NOMO-1 (cell line): ENCODE results near the gene FBXL12.
"Not testable (repeated sequence)": the region's sequence is repeated elsewhere in the genome, so short reads cannot be mapped to it uniquely, and the experiment has no call there.

Source experiments
- DNase-seq, 2 experiments: peaks; one replicate each; lab custom pipeline; 2025; ENCODE audit not compliant: unreplicated experiment in 2 of 2; lab: John Stamatoyannopoulos, UW

Gene FBXL12

GRCh38 chr19:9842834-9843625, 24.2 kb upstream of the FBXL12 start:
- DNase-seq = no peak

DNA sequence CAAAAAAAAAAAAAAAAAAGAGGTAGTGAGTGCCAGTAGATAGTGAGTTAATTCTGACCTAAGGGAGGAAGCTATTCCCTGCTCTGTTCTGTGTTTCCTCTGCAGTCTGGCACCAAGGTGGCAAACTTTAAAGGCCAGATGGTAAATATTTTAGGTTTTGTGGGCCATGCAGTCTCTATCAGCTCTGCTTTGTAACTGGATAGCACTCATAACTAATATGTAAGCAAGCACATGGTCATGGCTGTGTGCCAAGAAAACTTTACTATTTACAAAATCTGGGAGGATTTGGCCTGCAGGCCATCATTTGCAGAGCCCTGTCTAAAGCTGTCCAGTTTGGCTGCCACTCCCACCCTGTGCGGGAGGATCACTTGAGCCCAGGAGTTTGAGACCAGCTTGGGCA, 20.5 kb upstream of the FBXL12 start:
- no peak for DNase-seq

DNA sequence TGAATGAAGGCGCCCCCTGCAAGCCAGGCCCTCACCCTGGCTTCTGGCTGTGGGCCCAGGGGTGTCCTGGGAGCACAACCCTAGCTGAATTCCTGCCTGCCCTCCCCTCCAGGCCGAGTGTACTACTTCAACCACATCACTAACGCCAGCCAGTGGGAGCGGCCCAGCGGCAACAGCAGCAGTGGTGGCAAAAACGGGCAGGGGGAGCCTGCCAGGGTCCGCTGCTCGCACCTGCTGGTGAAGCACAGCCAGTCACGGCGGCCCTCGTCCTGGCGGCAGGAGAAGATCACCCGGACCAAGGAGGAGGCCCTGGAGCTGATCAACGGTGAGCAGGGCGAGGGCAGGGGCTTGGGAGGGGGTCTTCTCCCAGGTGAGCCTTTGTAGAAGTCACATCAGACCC, 19.4 kb upstream of the FBXL12 start:
- DNase-seq = no peak

- DNase-seq = no peak
Measured at GRCh38 chr19:9836021-9836420, 17.1 kb upstream of the FBXL12 start.

- DNase-seq = no peak
Measured at GRCh38 chr19:9835507-9835949, 16.6 kb upstream of the FBXL12 start.

DNA sequence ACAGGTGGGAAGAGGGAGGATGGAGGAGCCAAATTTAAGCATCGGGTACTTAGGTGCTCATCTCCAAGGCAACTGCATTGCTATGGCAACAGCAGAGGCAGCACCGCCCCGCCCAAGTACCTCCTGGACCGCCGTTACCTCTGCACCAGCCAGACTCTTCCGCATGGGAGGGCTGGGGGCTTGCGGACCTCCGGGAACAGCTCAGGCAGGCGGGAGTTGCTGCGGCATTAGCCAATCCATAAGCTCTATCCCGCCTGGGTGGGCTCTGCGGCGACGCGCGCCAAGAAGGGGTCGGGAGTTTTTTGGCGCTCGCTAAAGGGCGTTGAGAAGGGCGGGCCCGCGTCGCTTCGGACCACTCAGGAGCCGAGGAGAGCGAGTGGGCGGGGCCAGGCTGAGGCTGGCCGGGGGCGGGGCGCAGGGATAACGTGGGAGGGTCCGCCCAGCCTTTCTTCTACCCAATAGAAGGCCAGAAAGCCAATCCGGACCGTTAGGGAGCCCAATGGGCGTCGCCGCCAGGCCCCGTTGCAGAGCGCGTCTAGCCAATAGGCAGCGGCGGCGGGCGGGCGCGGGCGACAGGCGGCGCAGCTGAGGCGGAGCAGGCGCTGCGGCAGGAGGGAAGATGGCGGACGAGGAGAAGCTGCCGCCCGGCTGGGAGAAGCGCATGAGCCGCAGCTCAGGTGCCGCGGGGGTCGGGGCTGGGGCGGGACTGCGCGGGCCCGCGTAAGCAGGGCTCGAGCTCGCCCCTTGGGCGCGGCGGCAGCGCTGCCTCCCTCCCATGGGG, 16.0 kb upstream of the FBXL12 start, which contains the start of gene PIN1:
PIN1 (plus strand) TSS at position 593 of the 781 bp plus-strand sequence; CDS start at position 620, 27 bp downstream.
- peak; percentile 98 to 99 for DNase-seq

DNA sequence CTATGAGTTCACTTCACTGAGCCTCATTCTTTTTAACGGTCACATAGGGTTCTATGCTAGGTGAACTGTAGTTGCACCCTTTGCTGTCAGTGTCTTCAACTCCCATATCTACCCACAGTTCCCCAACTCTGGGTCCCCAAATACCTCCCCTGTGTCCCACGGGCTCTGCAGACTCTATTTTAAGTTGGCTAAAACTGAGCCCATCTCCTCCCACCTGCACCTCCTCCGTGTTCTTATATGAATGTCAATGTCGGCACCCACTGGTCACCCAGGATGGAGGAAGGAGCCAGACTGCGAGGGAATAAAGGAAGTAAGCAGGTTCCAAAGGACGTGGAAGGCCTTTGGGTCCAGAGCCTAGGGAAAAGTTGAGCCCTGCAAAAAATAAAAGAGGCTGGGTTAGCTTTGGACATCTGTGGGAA, 15.4 kb upstream of the FBXL12 start:
- no peak for DNase-seq

- no peak for DNase-seq
Measured at GRCh38 chr19:9828551-9829063, 9.7 kb upstream of the FBXL12 start.

DNA sequence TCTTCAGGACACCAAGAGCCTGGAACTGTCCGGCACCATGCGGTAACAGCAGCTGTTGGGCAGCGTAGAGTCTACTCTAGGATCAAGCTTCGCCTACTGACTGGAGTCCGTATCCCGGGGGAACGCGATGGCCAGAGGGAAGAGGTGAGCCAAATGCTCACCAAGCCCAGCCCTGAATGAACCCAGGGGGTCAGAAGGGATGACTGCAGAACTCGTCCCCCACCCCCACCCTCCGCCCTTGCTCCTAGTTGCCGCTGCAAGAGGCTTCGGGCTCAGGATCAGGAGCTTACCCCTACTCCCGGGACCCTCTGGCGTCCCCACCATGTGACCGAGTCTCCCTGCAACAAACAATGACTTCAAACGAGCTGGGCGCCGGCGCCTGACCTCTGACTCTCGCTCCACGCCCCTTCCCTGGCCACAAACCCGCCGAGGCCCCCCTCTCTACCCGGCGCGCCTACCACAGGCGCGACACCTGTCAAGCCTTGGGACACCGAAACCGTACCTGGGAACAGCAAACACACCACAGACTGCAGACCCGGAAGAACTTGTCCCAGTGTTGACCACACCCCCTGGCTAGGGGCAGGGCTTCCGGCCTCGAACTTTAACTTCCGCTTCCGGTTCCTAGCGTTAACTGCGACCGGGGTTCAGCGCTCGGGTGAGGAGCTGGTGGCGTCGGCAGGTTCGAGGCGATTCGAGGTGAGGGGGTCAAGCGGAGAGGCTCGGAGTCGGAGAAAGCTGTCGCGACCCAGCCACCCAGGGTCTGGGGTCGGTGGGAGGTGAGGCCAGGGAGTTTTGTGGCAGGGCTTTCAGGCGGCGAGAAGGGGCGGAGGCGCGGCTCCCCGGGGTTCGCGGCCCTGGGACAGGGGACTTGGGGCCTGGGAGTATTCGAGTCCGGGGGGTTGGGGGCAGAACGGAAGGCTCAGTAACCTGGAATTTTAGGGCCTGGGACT, 8.7 kb upstream of the FBXL12 start, which contains the start of gene UBL5:
UBL5 (plus strand) TSS at position 630 of the 950 bp plus-strand sequence. CDS start 420 bp downstream, outside the sequence.
- DNase-seq = peak; percentile 87 to 89

GRCh38 chr19:9823816-9824215, 4.9 kb upstream of the FBXL12 start:
- DNase-seq = no peak

GRCh38 chr19:9820034-9820433, 1.2 kb upstream of the FBXL12 start:
- not testable (repeated sequence) for DNase-seq

- no peak for DNase-seq
Measured at GRCh38 chr19:9819596-9819909, 674 bp upstream of the FBXL12 start.

- DNase-seq = no peak
Measured at GRCh38 chr19:9818175-9818733, 625 bp downstream of the FBXL12 start.

- no peak for DNase-seq
Measured at GRCh38 chr19:9811139-9811538, 7.7 kb downstream of the FBXL12 start.

GRCh38 chr19:9808855-9809824, 9.7 kb downstream of the FBXL12 start:
- DNase-seq = no peak

- no peak for DNase-seq
Measured at GRCh38 chr19:9806803-9807202, 12.1 kb downstream of the FBXL12 start.

DNA sequence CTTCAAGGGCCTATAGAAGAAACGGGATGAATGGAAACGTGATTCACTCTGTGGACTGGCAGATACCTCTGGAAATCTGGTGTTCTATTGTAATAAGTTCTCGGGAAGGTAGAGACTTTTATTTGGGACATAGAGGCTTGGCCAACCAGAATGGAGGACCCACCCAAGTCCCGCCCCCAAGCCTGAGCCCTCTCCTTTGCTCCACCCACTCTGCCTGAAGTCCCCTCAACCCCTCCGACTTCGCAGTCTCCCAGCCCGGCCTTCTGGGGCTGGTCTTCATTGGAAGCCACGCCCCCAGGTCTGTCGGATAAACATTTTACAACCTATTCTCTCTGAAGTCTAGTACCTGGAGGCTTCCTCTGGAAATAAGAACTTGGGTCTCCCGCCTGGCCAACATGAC, 16.9 kb downstream of the FBXL12 start:
- DNase-seq = no peak

DNA sequence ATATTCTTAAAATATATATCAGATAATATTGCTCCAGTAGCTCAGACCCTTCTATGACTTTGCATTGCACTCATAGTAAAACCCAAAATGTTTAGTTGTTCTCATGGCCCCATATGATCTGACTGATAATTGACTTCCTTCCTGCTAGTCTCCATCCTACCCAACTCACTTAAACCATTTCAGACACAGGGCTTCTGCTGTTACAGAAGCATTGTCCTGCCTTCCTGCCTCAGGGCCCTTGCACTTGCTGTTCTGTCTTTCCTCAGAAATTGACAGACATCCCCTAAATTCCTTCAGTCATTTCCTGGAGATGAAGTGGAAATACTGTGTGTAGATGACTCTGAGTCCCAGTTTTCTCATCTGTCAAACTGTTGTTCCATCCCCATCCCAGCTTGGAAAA, 19.7 kb downstream of the FBXL12 start:
- DNase-seq = no peak

- DNase-seq = no peak
Measured at GRCh38 chr19:9797871-9798270, 21.0 kb downstream of the FBXL12 start.
